Measurements from ENCODE around the gene PHF13. TPM values are rescaled to one million over a fixed set of nuclear protein-coding genes. Genes with fewer than 3 reads are reported as not detected.

The PHF13 gene
- total RNA-seq, 6 experiments from 2014 or later = 18.0 to 19.9 (median 19.0) TPM

- no peak for DNase-seq
- H3K4me3 Mint-ChIP-seq = peak overlapping the region; percentile 97
These were observed 33.4 kb upstream of the PHF13 start for GRCh38 chr1:6580119-6580592.

GRCh38 chr1:6580593-6581409 lies 32.7 kb upstream of the PHF13 start:
- Mint-ChIP-seq H3K27me3 (ENCODE audit: insufficient read depth) (peaks cover 3% of the 10 kb centered on the region), H3K36me3 (ENCODE audit: low read depth) (no peaks in the 10 kb centered on the region; the same call in 1 of the 2 replicates), H3K27ac (peak overlapping the region; percentile 93), H3K4me3 (peak overlapping the region; percentile 97), H3K9me3 (no peaks in the 10 kb centered on the region), H3K4me1 (ENCODE audit: low read depth) (peaks cover 28% of the 10 kb centered on the region)
- DNase-seq = no peak
- TF ChIP-seq CTCF (IDR thresholded peaks at IDR 0.05) = peak; percentile 40; the same call in 1 of the 2 replicates

More at GRCh38 chr1:6580119-6580592, 33.4 kb upstream of the PHF13 start:
- Mint-ChIP-seq H3K9me3 (no peaks in the 10 kb centered on the region), H3K27me3 (ENCODE audit: insufficient read depth) (peaks cover 3% of the 10 kb centered on the region), H3K36me3 (ENCODE audit: low read depth) (no peaks in the 10 kb centered on the region; the same call in 1 of the 2 replicates), H3K4me1 (ENCODE audit: low read depth) (peaks cover 28% of the 10 kb centered on the region), H3K27ac (peak overlapping the region; percentile 93)
- TF ChIP-seq CTCF (IDR thresholded peaks at IDR 0.05) = no peak

GRCh38 chr1:6581561-6582305 lies 31.8 kb upstream of the PHF13 start:
- DNase-seq = no peak
- Mint-ChIP-seq H3K27me3 (ENCODE audit: insufficient read depth) (peaks cover 3% of the 10 kb centered on the region), H3K36me3 (ENCODE audit: low read depth) (no peaks in the 10 kb centered on the region; the same call in 1 of the 2 replicates), H3K27ac (peak overlapping the region; percentile 49; the same call in 1 of the 2 replicates), H3K9me3 (no peaks in the 10 kb centered on the region), H3K4me1 (ENCODE audit: low read depth) (peaks cover 28% of the 10 kb centered on the region), H3K4me3 (peak overlapping the region; percentile 97; the same call in 1 of the 2 replicates)
- no peak for TF ChIP-seq CTCF (IDR thresholded peaks at IDR 0.05)

- no peak for DNase-seq
- Mint-ChIP-seq H3K4me1 (ENCODE audit: low read depth) (peaks cover 28% of the 10 kb centered on the region), H3K9me3 (no peaks in the 10 kb centered on the region), H3K36me3 (ENCODE audit: low read depth) (no peaks in the 10 kb centered on the region; the same call in 1 of the 2 replicates), H3K27ac (no peak overlapping the region), H3K4me3 (no peak overlapping the region; the same call in 1 of the 2 replicates), H3K27me3 (ENCODE audit: insufficient read depth) (peaks cover 3% of the 10 kb centered on the region)
- no peak for TF ChIP-seq CTCF (IDR thresholded peaks at IDR 0.05)
These were observed 31.2 kb upstream of the PHF13 start for GRCh38 chr1:6582370-6582769.

GRCh38 chr1:6584126-6585080 lies 29.1 kb upstream of the PHF13 start:
- peak; percentile 64 for TF ChIP-seq CTCF (IDR thresholded peaks at IDR 0.05)
- H3K9me3 Mint-ChIP-seq = no peaks in the 10 kb centered on the region
- H3K27ac Mint-ChIP-seq = no peak overlapping the region
- H3K36me3 Mint-ChIP-seq (ENCODE audit: low read depth) = no peaks in the 10 kb centered on the region; the same call in 1 of the 2 replicates
- H3K4me3 Mint-ChIP-seq = no peak overlapping the region
- H3K27me3 Mint-ChIP-seq (ENCODE audit: insufficient read depth) = peaks cover 7% of the 10 kb centered on the region
- peaks cover 26% of the 10 kb centered on the region for H3K4me1 Mint-ChIP-seq (ENCODE audit: low read depth)
- no peak for DNase-seq
